Gastroesophageal sphincter (tissue), 4 donors: ENCODE data around the gene CES2. TPM values are rescaled to one million over a fixed set of nuclear protein-coding genes. Genes with fewer than 3 reads are reported as not detected.
A peak's percentile ranks its signal among the peaks of the same experiment; 100 is the strongest.
"Not testable (repeated sequence)": the region's sequence is repeated elsewhere in the genome, so short reads cannot be mapped to it uniquely, and the experiment has no call there.

ENCODE experiments used
- ATAC-seq: fragments of 150-250 bp; one replicate; pipeline ENCODE4 v1.9.1; 2016; ENCODE audit warnings: mild to moderate bottlenecking, moderate library complexity
- H3K27ac ChIP-seq, 4 donors: fragments of 200-600 bp; sonication (generic) in 3 of 4; 1 replicate in 3 of 4; 2 replicates in 1 of 4; pipeline ENCODE4 v1.5.1; 2016 to 2019
- H3K27me3 ChIP-seq: fragments of 200-600 bp; sonication (generic); one replicate; pipeline ENCODE4 v1.5.1; 2019
- H3K36me3 ChIP-seq, 2 donors: fragments of 200-600 bp; sonication (generic); one replicate each; pipeline ENCODE4 v1.5.1; 2019; ENCODE audit warnings: control low read depth in 1 of 2
- H3K4me1 ChIP-seq, 3 donors: fragments of 200-600 bp; sonication (generic); 1 replicate in 2 of 3; 2 replicates in 1 of 3; pipeline ENCODE4 v1.5.1; 2016 to 2019; ENCODE audit warnings: control low read depth in 2 of 3
- H3K4me3 ChIP-seq, 2 donors: fragments of 200-600 bp; sonication (generic); one replicate each; pipeline ENCODE4 v1.5.1; 2019; ENCODE audit warnings: mild to moderate bottlenecking in 1 of 2, moderate library complexity in 1 of 2
- H3K9me3 ChIP-seq, 3 donors: fragments of 200-600 bp; sonication (generic); one replicate each; pipeline ENCODE4 v1.5.1; 2017 to 2019; ENCODE audit warnings: control low read depth in 2 of 3
- EP300 ChIP-seq: sonication (generic); formaldehyde crosslinking; IDR thresholded peaks from one replicate; pipeline ENCODE4 v1.6.1; 2017; ENCODE audit warnings: antibody characterized with exemption, mild to moderate bottlenecking
- POLR2A ChIP-seq, 2 donors: fragments of 450-650 bp; IDR thresholded peaks; one replicate each; pipeline ENCODE4 v1.6.1; 2017; ENCODE audit warnings: antibody characterized with exemption in 2 of 2, mild to moderate bottlenecking in 2 of 2, moderate library complexity in 1 of 2
- POLR2AphosphoS5 ChIP-seq: sonication (generic); formaldehyde crosslinking; IDR thresholded peaks from one replicate; pipeline ENCODE4 v1.6.1; 2017; ENCODE audit warnings: antibody characterized with exemption
- WGBS, 2 donors: methylation state at CpG; one replicate each; pipeline ENCODE4 v1.1.5; 2018; ENCODE audit warnings: low coverage in 1 of 2; 5-methylcytosine and 5-hydroxymethylcytosine counted together
- total RNA-seq, 4 donors: library from RNA; depleted of rRNA; stranded (reverse); fragments of >200 nt; gene quantifications; one replicate each; pipeline ENCODE4 v1.1.0, GENCODE V29; 2016
- TF ChIP-seq, protein P1 (sequence below), 4 experiments: fragments of 200-600 bp in 2 of 4; fragments of 450-650 bp in 2 of 4; sonication (generic) in 1 of 4; IDR thresholded peaks; one replicate each; pipeline ENCODE4 v1.5.1; 2017 to 2019; ENCODE audit warnings: antibody characterized with exemption in 4 of 4, mild to moderate bottlenecking in 2 of 4, moderate library complexity in 2 of 4

Gene CES2
- total RNA-seq, 4 donors from 2014 or later, result 25.9 to 32.6 (median 26.3) TPM

- ATAC-seq, result no peak
- WGBS, 2 donors, result 100% methylated on average over 1 of the region's 4 CpGs; no CpG with 5 or more reads in 1 of the 2 donors
- no peak for TF ChIP-seq POLR2AphosphoS5
- TF ChIP-seq POLR2A (IDR thresholded peaks at IDR 0.05), result no peak
- TF ChIP-seq, protein P1, sequence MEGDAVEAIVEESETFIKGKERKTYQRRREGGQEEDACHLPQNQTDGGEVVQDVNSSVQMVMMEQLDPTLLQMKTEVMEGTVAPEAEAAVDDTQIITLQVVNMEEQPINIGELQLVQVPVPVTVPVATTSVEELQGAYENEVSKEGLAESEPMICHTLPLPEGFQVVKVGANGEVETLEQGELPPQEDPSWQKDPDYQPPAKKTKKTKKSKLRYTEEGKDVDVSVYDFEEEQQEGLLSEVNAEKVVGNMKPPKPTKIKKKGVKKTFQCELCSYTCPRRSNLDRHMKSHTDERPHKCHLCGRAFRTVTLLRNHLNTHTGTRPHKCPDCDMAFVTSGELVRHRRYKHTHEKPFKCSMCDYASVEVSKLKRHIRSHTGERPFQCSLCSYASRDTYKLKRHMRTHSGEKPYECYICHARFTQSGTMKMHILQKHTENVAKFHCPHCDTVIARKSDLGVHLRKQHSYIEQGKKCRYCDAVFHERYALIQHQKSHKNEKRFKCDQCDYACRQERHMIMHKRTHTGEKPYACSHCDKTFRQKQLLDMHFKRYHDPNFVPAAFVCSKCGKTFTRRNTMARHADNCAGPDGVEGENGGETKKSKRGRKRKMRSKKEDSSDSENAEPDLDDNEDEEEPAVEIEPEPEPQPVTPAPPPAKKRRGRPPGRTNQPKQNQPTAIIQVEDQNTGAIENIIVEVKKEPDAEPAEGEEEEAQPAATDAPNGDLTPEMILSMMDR (IDR thresholded peaks at IDR 0.05), result no peak
- TF ChIP-seq EP300, result no peak
- no peaks in the 10 kb centered on the region for H3K4me1 ChIP-seq
- no peak overlapping the region for H3K27ac ChIP-seq
- H3K4me3 ChIP-seq, result no peak overlapping the region
- no peaks in the 10 kb centered on the region for H3K27me3 ChIP-seq
- H3K36me3 ChIP-seq, result no peaks in the 10 kb centered on the region
- no peaks in the 10 kb centered on the region for H3K9me3 ChIP-seq
Measured at GRCh38 chr16:66984892-66985311, 49.6 kb downstream of the CES2 start.

DNA sequence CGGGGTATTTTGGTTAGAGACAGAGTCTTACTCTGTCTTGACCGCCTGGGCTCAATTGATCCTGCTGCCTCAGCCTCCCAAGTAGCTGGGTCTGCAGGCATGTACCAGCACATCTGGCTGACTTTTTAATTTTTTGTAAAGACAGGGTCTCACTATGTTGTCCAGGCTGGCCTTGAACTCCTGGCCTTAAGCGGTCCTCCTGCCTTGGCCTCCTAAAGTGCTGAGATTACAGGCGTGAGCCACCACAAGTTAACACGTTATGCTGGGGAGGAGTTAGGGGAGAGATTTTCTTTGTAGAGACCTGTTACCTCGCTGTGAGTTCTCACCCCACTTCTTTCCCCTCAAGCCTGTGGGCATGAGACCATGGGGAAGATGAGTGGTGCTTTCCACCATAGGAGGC is 51.2 kb downstream of the CES2 start:
- Histone ChIP-seq H3K4me1 (no peaks in the 10 kb centered on the region), H3K9me3 (no peaks in the 10 kb centered on the region), H3K27ac (no peak overlapping the region), H3K4me3 (no peak overlapping the region), H3K27me3 (no peaks in the 10 kb centered on the region), H3K36me3 (no peaks in the 10 kb centered on the region)
- TF ChIP-seq POLR2A (IDR thresholded peaks at IDR 0.05), result no peak
- TF ChIP-seq, protein P1 (IDR thresholded peaks at IDR 0.05), result no peak
- TF ChIP-seq POLR2AphosphoS5, result no peak
- no peak for TF ChIP-seq EP300
- ATAC-seq, result no peak
- WGBS, 2 donors, result 94 to 100% methylated on average over 2 of the region's 6 CpGs

GRCh38 chr16:66988197-66988788 is 53.0 kb downstream of the CES2 start, which contains the start of gene CES4A:
TSS of gene CES4A (plus strand) at chr16:66988589. CDS start at chr16:66988773, 184 bp downstream.
- Histone ChIP-seq H3K4me1 (no peaks in the 10 kb centered on the region), H3K36me3 (no peaks in the 10 kb centered on the region), H3K9me3 (no peaks in the 10 kb centered on the region), H3K27ac (no peak within 1 kb of the TSS), H3K27me3 (no peaks in the 10 kb centered on the region), H3K4me3 (no peak within 1 kb of the TSS)
- 54 to 59% methylated on average over 6 to 7 of the region's 11 CpGs for WGBS, 2 donors
- TF ChIP-seq POLR2AphosphoS5 (no peak), POLR2A (IDR thresholded peaks at IDR 0.05) (no peak), EP300 (no peak)
- TF ChIP-seq, protein P1 (IDR thresholded peaks at IDR 0.05), result no peak
- peak; percentile 61 for ATAC-seq

GRCh38 chr16:66991545-66992077 is 56.3 kb downstream of the CES2 start:
- ATAC-seq, result no peak
- no peak overlapping the region for H3K4me3 ChIP-seq
- H3K4me1 ChIP-seq, result peaks cover 0 to 12% (median 4%) of the 10 kb centered on the region in 3 donors
- TF ChIP-seq, protein P1 (IDR thresholded peaks at IDR 0.05), result no peak
- no peak for TF ChIP-seq EP300
- TF ChIP-seq POLR2A (IDR thresholded peaks at IDR 0.05), result no peak
- no peak for TF ChIP-seq POLR2AphosphoS5
- H3K27me3 ChIP-seq, result no peaks in the 10 kb centered on the region
- no peaks in the 10 kb centered on the region for H3K9me3 ChIP-seq
- WGBS, 2 donors, result 79 to 100% methylated on average over 1 to 2 of the region's 2 CpGs
- H3K36me3 ChIP-seq, result no peaks in the 10 kb centered on the region
- no peak overlapping the region for H3K27ac ChIP-seq

- H3K4me3 ChIP-seq, H3K27me3 ChIP-seq, ATAC-seq, H3K36me3 ChIP-seq, H3K27ac ChIP-seq, H3K9me3 ChIP-seq: not testable (repeated sequence)
- 80 to 98% methylated on average over 6 to 12 of the region's 12 CpGs for WGBS, 2 donors
- peaks cover 0 to 29% (median 4%) of the 10 kb centered on the region in 3 donors for H3K4me1 ChIP-seq
Measured at GRCh38 chr16:66993558-66993957, 58.2 kb downstream of the CES2 start.

Other genes starting within 250 kb of the CES2 start
- gene CMTM4, start 238.8 kb upstream of the CES2 start, total RNA-seq, result 10 to 100 TPM; 12.7 to 21.2 (median 17.2) TPM
- 100 to 1,000 TPM; 202 to 292 (median 219) TPM for gene DYNC1LI2, start 183.9 kb upstream of the CES2 start, total RNA-seq
- under 1 TPM in 1 of 4 donors, not detected in 3; 0.40 TPM for gene TERB1, start 133.9 kb upstream of the CES2 start, total RNA-seq
- 10 to 100 TPM; 37.3 to 63.2 (median 52.4) TPM for gene NAE1, start 104.5 kb upstream of the CES2 start, total RNA-seq
- not detected for gene CA7, start 91.1 kb upstream of the CES2 start, total RNA-seq
- 10 to 100 TPM in 1 of 4 donors, 1 to 10 TPM in 3; 3.7 to 11.7 (median 5.8) TPM for gene PDP2, start 55.0 kb upstream of the CES2 start, total RNA-seq
- not detected for gene CDH16, start 16.6 kb upstream of the CES2 start, total RNA-seq
- gene RRAD, start 10.0 kb upstream of the CES2 start, total RNA-seq, result 100 to 1,000 TPM in 1 of 4 donors, 10 to 100 TPM in 3; 33.4 to 103 (median 50.8) TPM
- 10 to 100 TPM; 54.3 to 88.9 (median 79.5) TPM for gene CIAO2B, start 1.1 kb upstream of the CES2 start, total RNA-seq
- under 1 TPM in 3 of 4 donors, not detected in 1; 0.13 to 0.49 (median 0.39) TPM for gene CES3, start 25.8 kb downstream of the CES2 start, total RNA-seq
- gene CES4A, start 53.1 kb downstream of the CES2 start, total RNA-seq, result 1 to 10 TPM; 1.2 to 6.1 (median 2.6) TPM
- gene CBFB, start 93.6 kb downstream of the CES2 start, total RNA-seq, result 10 to 100 TPM; 26.5 to 39.3 (median 27.5) TPM
- gene PHAF1, start 174.4 kb downstream of the CES2 start, total RNA-seq, result 10 to 100 TPM; 10.9 to 20.4 (median 13.3) TPM
- 10 to 100 TPM; 16.3 to 33.6 (median 23.1) TPM for gene B3GNT9, start 215.5 kb downstream of the CES2 start, total RNA-seq
- 10 to 100 TPM; 26.1 to 39.7 (median 28.9) TPM for gene TRADD, start 224.4 kb downstream of the CES2 start, total RNA-seq
- 10 to 100 TPM in 3 of 4 donors, 1 to 10 TPM in 1; 6.9 to 18.8 (median 14.2) TPM for gene FBXL8, start 224.4 kb downstream of the CES2 start, total RNA-seq
- gene HSF4, start 229.2 kb downstream of the CES2 start, total RNA-seq, result 100 to 1,000 TPM in 1 of 4 donors, 10 to 100 TPM in 2, 1 to 10 TPM in 1; 7.7 to 110 (median 59.4) TPM
- 10 to 100 TPM; 23.0 to 78.9 (median 49.9) TPM for gene NOL3, start 235.0 kb downstream of the CES2 start, total RNA-seq
- gene MATCAP1, start 248.4 kb downstream of the CES2 start, total RNA-seq, result 10 to 100 TPM in 2 of 4 donors, 1 to 10 TPM in 2; 6.7 to 37.4 (median 19.2) TPM